HUES48 (cell line): ENCODE results near the gene CHRNA9.

Experiments used
- H3K27ac ChIP-seq: one replicate; pipeline ENCODE4 v1.7.0; 2013; ENCODE audit warnings: low read depth, low read length, inconsistent platforms
- H3K27me3 ChIP-seq: 2 replicates; pipeline ENCODE4 v1.6.1; 2013; ENCODE audit warnings: mild to moderate bottlenecking, low read length; ENCODE audit not compliant: control insufficient read depth, insufficient read depth
- H3K36me3 ChIP-seq: 2 replicates; pipeline ENCODE4 v1.6.1; 2013; ENCODE audit warnings: low read length; ENCODE audit not compliant: control insufficient read depth, insufficient read depth
- H3K4me1 ChIP-seq: 2 replicates; pipeline ENCODE4 v1.6.1; 2013; ENCODE audit warnings: mild to moderate bottlenecking, low read length; ENCODE audit not compliant: control insufficient read depth, insufficient read depth
- H3K4me3 ChIP-seq: 2 replicates; pipeline ENCODE4 v1.5.1; 2013; ENCODE audit warnings: mild to moderate bottlenecking, low read depth, low read length
- H3K9ac ChIP-seq: 2 replicates; pipeline ENCODE4 v1.6.1; 2013; ENCODE audit warnings: mild to moderate bottlenecking, low read depth, low read length, moderate library complexity
- H3K9me3 ChIP-seq: 2 replicates; pipeline ENCODE4 v1.6.1; 2013; ENCODE audit warnings: low read length; ENCODE audit not compliant: control insufficient read depth, insufficient read depth

CHRNA9 gene

GRCh38 chr4:40347472-40347871, 12.3 kb downstream of the CHRNA9 start:
- Histone ChIP-seq H3K36me3 (no peaks in the 10 kb centered on the region), H3K27ac (no peak overlapping the region)

GRCh38 chr4:40348000-40348399, 12.9 kb downstream of the CHRNA9 start:
- Histone ChIP-seq H3K9ac (no peak overlapping the region), H3K4me1 (no peaks in the 10 kb centered on the region), H3K27me3 (no peaks in the 10 kb centered on the region), H3K27ac (no peak overlapping the region), H3K9me3 (no peaks in the 10 kb centered on the region), H3K36me3 (no peaks in the 10 kb centered on the region), H3K4me3 (no peak overlapping the region)

More at GRCh38 chr4:40347472-40347871, 12.3 kb downstream of the CHRNA9 start:
- Histone ChIP-seq H3K9ac (no peak overlapping the region), H3K27me3 (no peaks in the 10 kb centered on the region), H3K4me3 (no peak overlapping the region), H3K4me1 (no peaks in the 10 kb centered on the region), H3K9me3 (no peaks in the 10 kb centered on the region)

- H3K4me3 ChIP-seq: no peak overlapping the region
- no peak overlapping the region for H3K9ac ChIP-seq
- no peaks in the 10 kb centered on the region for H3K27me3 ChIP-seq
- no peak overlapping the region for H3K27ac ChIP-seq
- no peaks in the 10 kb centered on the region for H3K4me1 ChIP-seq
- H3K36me3 ChIP-seq: no peaks in the 10 kb centered on the region
- no peaks in the 10 kb centered on the region for H3K9me3 ChIP-seq
Observed at GRCh38 chr4:40349561-40350198, 14.5 kb downstream of the CHRNA9 start.

GRCh38 chr4:40350627-40351227, 15.6 kb downstream of the CHRNA9 start:
- H3K4me3 ChIP-seq: no peak overlapping the region
- no peak overlapping the region for H3K27ac ChIP-seq
- H3K4me1 ChIP-seq: no peaks in the 10 kb centered on the region
- no peaks in the 10 kb centered on the region for H3K27me3 ChIP-seq
- no peaks in the 10 kb centered on the region for H3K36me3 ChIP-seq
- H3K9ac ChIP-seq: no peak overlapping the region
- no peaks in the 10 kb centered on the region for H3K9me3 ChIP-seq

GRCh38 chr4:40354158-40354557, 19.0 kb downstream of the CHRNA9 start:
- no peak overlapping the region for H3K27ac ChIP-seq
- H3K9me3 ChIP-seq: no peaks in the 10 kb centered on the region
- no peaks in the 10 kb centered on the region for H3K4me1 ChIP-seq
- no peak overlapping the region for H3K9ac ChIP-seq
- H3K4me3 ChIP-seq: no peak overlapping the region
- H3K27me3 ChIP-seq: no peaks in the 10 kb centered on the region
- H3K36me3 ChIP-seq: no peaks in the 10 kb centered on the region

- Histone ChIP-seq H3K4me3 (no peak overlapping the region), H3K36me3 (no peaks in the 10 kb centered on the region), H3K27me3 (no peaks in the 10 kb centered on the region), H3K9me3 (no peaks in the 10 kb centered on the region), H3K9ac (no peak overlapping the region), H3K4me1 (no peaks in the 10 kb centered on the region), H3K27ac (no peak overlapping the region)
Observed at GRCh38 chr4:40355131-40355530, 20.0 kb downstream of the CHRNA9 start.

GRCh38 chr4:40357738-40358137, 22.6 kb downstream of the CHRNA9 start:
- no peaks in the 10 kb centered on the region for H3K4me1 ChIP-seq
- H3K4me3 ChIP-seq: no peak overlapping the region
- no peak overlapping the region for H3K27ac ChIP-seq
- no peak overlapping the region for H3K9ac ChIP-seq
- no peaks in the 10 kb centered on the region for H3K27me3 ChIP-seq
- no peaks in the 10 kb centered on the region for H3K36me3 ChIP-seq
- no peaks in the 10 kb centered on the region for H3K9me3 ChIP-seq

- Histone ChIP-seq H3K9me3 (no peaks in the 10 kb centered on the region), H3K36me3 (no peaks in the 10 kb centered on the region), H3K9ac (no peak overlapping the region), H3K27me3 (no peaks in the 10 kb centered on the region), H3K4me3 (no peak overlapping the region), H3K27ac (no peak overlapping the region), H3K4me1 (no peaks in the 10 kb centered on the region)
Observed at GRCh38 chr4:40361338-40361737, 26.2 kb downstream of the CHRNA9 start.

- Histone ChIP-seq H3K27me3 (no peaks in the 10 kb centered on the region), H3K4me3 (no peak overlapping the region), H3K27ac (no peak overlapping the region), H3K36me3 (no peaks in the 10 kb centered on the region), H3K9me3 (no peaks in the 10 kb centered on the region), H3K4me1 (no peaks in the 10 kb centered on the region), H3K9ac (no peak overlapping the region)
Observed at GRCh38 chr4:40363382-40363920, 28.3 kb downstream of the CHRNA9 start.

- Histone ChIP-seq H3K27ac (no peak overlapping the region), H3K27me3 (no peaks in the 10 kb centered on the region)
Observed at GRCh38 chr4:40363945-40364344, 28.8 kb downstream of the CHRNA9 start.

GRCh38 chr4:40365766-40366165, 30.6 kb downstream of the CHRNA9 start:
- Histone ChIP-seq H3K9ac (no peak overlapping the region), H3K27me3 (no peaks in the 10 kb centered on the region), H3K36me3 (no peaks in the 10 kb centered on the region), H3K9me3 (no peaks in the 10 kb centered on the region), H3K27ac (no peak overlapping the region), H3K4me1 (no peaks in the 10 kb centered on the region), H3K4me3 (no peak overlapping the region)

More at GRCh38 chr4:40363945-40364344, 28.8 kb downstream of the CHRNA9 start:
- H3K36me3 ChIP-seq: no peaks in the 10 kb centered on the region
- no peaks in the 10 kb centered on the region for H3K9me3 ChIP-seq
- H3K4me1 ChIP-seq: no peaks in the 10 kb centered on the region
- H3K4me3 ChIP-seq: no peak overlapping the region
- H3K9ac ChIP-seq: no peak overlapping the region
